Fibroblast of upper back skin (primary cell): ENCODE data around the gene NIPSNAP3A.

Experiments
- DNase-seq: peaks from one replicate; pipeline ENCODE4 v3.0.0-alpha.2; 2013

NIPSNAP3A gene

GRCh38 chr9:104774831-104775573 lies 27.5 kb downstream of the NIPSNAP3A start:
- no peak for DNase-seq

GRCh38 chr9:104775574-104775936 lies 28.1 kb downstream of the NIPSNAP3A start:
- DNase-seq, result no peak

GRCh38 chr9:104775976-104776375 lies 28.5 kb downstream of the NIPSNAP3A start:
- no peak for DNase-seq

DNA sequence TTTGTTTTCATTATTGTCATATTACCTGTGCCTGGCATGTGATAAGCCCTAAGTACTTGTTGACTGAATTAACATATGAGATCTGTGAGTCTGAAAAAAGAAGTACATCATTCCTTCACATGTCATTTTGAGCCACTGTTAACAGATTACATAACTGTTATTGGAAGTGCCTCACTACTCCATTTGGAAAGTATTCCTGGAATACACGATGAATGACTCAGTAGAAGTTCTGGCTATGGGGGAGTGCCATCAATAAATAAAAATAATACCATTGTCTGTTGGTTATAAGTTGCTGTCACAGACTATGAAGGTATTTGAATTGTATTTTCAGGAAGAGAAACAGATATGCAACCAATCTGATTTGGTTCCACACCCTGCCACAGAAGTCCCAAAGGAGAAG lies 29.3 kb downstream of the NIPSNAP3A start:
- DNase-seq, result peak; percentile 36

GRCh38 chr9:104778802-104779201 lies 31.3 kb downstream of the NIPSNAP3A start:
- no peak for DNase-seq

- DNase-seq, result no peak
Measured at GRCh38 chr9:104779334-104779733, 31.9 kb downstream of the NIPSNAP3A start.

- no peak for DNase-seq
Measured at GRCh38 chr9:104779946-104780535, 32.6 kb downstream of the NIPSNAP3A start.

DNA sequence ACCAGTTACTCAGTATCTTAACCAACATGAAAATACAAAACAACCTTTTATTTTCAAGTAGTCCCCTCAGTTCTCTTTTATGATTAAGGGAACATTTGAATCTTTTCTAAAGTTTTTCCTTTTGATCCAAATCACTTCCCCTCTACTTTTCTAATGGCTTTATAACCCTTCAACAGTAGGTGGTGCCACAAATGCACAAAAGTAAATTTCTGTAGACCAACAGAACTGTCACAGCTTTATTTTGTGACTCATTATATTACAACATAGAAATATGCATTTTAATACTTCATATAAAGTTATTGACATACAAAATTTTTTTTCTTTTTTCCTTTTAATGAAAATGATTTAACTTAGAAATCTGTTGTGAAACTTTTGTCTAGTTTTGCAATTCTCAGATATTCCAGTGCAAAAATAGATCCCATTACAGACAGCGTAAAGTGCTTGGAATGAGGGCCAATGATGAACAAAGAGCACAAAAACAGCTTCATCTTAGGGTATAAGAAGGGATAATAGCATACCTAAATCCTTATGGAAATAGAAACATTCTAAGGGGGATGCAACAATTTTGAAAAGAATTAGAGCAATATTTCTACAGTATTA lies 33.4 kb downstream of the NIPSNAP3A start:
- DNase-seq, result peak; percentile 50

DNA sequence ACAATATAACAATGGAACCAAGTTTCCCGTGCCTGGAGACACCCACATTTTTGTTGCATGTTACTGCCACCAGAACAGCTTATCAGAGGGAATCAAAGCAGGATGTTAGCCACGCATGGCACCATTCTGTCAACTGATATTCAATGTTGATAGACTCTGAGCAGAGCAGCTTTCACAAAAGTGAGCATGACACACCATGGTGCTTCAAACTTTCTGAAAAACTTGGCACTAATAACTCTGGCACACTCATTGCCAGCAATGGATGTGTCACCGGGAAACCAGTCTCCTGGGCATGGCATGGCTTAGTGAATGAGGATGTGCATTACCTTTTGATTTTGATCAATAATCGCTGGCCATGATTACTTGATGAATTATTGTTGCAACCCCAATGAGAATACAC lies 36.1 kb downstream of the NIPSNAP3A start:
- no peak for DNase-seq

DNA sequence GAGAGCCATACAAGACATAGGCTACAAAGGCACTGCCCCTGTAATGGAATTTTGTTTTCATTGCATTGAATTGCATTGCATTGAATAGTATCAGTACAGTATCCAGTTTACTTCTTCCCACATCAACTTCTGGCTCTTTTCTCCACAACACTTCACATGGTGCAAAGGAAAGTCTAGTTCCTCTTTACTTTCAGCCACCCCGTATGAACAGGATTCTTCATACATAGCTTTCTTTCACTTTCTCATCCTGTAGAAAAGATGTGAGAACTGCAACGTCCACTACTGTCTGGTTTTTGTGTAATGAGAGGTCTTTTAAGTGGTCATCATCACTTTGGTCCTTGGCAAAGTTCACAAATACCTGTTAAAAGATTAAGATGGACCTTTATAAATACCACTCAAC lies 36.6 kb downstream of the NIPSNAP3A start:
- no peak for DNase-seq

DNA sequence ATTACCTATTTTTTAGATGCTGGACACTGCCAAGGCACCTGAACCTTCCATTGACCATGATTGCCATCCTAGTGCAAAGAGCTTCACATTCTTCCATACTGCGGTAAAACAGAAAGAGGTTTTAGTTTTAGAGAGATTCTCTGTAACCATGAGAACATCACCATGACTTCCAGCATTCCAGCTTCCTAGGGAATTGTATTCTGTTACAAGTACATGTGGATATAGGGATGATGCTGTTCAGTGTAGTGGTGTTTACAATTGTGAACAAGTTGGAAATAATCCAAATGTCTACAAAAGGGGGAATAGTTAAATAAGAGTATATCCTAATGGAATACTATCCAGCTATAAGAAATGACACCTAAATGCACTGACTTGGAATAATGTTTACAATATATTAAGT lies 38.8 kb downstream of the NIPSNAP3A start:
- no peak for DNase-seq

DNA sequence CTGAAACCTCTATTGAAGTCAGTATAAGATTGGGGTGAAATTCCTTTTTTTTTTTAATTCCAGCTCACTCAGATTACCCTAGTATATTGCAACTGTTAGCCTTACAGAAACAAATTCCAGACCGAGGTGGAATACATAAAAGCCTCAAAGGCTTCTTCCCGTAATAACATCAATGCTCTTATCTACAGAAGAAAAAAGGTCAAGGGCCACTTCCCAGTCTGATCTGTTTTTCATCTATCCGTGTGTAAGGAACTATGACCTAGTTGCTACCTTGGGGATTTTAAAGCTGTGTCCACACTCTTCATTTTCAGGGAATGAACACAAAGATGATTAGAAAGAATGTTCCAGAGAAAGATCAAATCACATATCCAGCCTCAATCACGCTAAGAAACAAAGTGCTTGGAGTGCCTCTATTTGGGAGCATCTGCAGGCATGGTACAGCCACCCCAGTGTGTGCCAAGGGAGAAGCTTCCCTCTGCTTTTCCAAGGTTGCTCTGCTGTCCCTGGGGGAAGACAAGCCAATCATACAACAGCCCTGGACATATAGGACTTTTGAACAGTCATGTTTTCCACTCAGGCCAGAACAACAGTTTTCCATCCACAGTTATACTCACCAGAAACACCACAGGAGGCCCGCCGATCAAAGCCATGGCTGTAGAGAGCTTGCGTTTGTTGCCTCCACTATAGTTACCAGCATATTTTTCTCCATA lies 40.0 kb downstream of the NIPSNAP3A start:
- no peak for DNase-seq

GRCh38 chr9:104788251-104788650 lies 40.8 kb downstream of the NIPSNAP3A start:
- no peak for DNase-seq

- no peak for DNase-seq
Measured at GRCh38 chr9:104794070-104794469, 46.6 kb downstream of the NIPSNAP3A start.

DNA sequence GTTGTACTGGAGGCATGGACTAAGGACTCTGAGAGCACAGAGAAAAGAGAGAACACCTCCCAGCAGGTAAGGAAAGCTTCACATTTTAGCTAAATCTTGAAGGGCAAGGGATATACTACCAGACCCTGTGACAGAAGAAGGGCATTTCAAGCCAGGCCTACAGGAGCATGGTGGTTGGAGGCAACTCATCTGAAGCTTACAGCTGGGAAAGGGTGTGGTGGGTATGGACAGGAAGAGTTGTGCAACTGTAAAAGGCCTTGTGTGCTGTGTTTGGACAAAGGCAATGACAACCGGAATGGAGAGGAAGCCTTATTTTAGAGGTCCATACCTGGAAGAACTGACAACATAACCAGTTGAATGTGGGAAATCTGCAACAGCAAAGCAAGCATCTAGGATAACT lies 47.6 kb downstream of the NIPSNAP3A start:
- no peak for DNase-seq

- no peak for DNase-seq
Measured at GRCh38 chr9:104795857-104796256, 48.4 kb downstream of the NIPSNAP3A start.

DNA sequence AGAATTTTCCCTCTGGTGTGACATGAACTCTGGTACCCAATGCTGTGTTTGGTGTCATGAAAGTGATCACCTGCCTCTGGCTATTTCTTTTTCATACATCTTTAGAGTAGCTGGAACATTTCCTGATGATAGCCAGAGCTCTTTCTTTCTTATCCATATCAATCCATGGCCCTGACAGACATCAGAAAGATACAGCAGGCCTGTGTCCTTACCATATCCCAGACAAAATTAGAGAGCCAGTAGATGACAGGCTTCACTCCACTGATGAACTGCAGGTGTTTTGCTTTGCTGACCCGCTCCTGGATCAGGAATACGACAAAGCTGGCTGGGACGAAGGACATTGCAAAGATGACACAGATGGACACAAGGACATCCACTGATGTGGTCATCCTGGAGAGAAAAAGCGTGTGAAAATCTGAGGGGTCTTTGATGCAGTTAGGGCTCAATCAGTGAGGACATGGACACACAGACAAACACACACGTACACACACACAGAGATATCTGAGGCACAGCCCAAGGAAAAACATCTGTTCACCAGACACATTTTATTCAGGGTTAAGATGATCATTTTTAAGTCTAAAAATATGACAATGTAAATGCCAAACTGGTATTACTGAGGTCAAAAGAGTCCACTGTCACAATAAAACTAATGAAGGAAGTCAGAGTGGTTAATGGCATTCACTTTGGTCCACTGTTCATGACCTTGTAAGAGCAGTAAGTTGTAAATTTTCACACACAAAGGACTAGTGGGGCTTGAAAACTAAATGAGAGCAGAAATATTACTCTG lies 50.9 kb downstream of the NIPSNAP3A start:
- DNase-seq, result no peak

GRCh38 chr9:104800068-104800785 lies 52.7 kb downstream of the NIPSNAP3A start:
- no peak for DNase-seq

- peak; percentile 8 for DNase-seq
Measured at GRCh38 chr9:104802110-104802509, 54.6 kb downstream of the NIPSNAP3A start.

GRCh38 chr9:104802906-104803305 lies 55.4 kb downstream of the NIPSNAP3A start:
- DNase-seq, result no peak

GRCh38 chr9:104805441-104805840 lies 58.0 kb downstream of the NIPSNAP3A start:
- DNase-seq, result no peak

- DNase-seq, result peak; percentile 74
Measured at GRCh38 chr9:104808035-104808614, 60.6 kb downstream of the NIPSNAP3A start.
